ENCODE data around the gene TIMP2.

The TIMP2 gene

DNA sequence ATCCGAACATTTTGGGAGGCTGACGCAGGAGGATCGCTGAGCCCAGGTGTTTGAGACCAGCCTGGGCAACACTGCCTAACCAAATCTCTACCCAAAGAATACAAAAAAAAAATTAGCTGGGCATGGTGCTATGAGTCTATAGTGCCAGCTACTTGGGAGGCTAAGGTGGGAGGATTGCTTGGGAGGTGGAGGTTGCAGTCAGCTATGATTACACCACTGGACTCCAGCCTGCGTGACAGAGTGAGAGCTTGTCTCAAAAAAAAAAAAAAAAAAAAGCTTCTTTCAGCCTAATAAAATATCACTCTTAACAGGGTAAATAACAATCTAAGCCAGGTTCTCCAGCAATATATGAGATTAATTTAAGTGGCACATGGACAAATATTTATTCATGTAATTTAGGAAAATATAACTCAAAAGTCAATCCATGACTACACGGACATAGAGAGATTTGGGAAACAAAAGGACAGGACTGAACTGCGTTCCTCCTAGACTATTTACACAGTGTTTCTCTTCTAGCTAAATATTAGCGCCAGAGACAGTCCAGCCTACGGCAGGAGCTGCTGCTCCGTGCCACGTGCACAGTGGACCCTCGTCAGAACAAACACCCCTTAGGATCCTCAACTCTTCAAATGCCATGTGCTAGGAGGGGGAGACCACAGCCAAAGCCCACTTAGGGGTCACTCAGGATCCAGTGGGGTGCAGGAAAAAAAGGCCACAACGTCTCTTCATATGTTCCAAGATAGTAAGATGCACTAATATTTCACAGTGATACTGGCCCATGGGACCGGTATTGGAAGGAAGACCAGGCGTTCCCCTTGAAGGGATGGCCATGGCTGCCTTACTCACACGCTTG, 93.3 kb downstream of the TIMP2 start:
- DNase-seq = no peak

DNA sequence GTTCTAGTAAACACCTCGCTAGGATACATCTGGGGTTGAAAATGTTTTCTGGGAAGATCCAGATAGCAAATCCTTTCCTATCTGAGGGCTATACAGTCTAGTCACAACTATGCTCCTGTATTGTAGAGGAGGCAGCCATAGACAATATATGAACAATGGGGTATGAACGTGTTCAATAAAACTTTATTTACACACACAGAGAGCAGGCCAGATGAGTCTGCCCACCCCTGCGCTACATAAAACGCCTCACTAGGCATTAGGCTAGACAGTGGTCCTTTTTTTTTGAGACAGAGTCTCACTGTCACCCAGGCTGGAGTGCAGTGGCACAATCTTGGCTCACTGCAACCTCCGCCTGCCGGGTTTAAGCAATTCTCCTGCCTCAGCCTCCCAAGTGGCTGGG, 95.7 kb downstream of the TIMP2 start:
- no peak for DNase-seq

DNA sequence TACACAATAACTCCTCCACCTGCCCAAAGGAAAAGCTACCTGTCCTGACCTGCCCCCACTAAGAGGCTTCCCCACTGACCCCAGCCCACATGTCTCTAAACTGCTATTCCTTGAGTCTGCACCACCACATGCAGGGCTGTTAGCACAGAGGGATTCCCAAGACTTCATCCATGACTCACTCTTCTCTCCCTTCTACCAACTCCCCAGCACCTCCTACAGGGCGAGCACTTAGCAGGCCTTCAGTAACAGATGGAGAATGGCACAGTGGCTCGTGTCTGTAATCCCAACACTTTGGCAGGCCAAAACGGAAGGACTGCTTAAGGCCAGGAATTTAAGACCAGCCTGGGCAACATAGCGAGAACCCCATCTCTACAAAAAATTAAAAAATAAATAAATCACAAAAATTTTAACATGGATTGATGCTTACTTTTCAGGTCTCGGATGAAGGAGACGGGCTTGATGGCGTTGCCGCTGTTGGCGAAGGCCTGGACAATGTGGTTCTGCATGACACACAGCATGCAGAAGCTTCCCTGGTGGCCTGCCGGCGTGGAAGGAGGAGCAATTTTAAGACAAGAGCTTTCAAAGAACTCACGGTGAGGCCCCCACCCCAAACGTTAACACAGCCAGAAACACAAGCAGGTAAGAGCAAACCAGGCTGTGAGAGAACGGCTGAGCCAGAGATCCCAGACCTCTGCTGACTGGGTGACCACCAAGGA, 96.6 kb downstream of the TIMP2 start:
- DNase-seq = no peak

DNA sequence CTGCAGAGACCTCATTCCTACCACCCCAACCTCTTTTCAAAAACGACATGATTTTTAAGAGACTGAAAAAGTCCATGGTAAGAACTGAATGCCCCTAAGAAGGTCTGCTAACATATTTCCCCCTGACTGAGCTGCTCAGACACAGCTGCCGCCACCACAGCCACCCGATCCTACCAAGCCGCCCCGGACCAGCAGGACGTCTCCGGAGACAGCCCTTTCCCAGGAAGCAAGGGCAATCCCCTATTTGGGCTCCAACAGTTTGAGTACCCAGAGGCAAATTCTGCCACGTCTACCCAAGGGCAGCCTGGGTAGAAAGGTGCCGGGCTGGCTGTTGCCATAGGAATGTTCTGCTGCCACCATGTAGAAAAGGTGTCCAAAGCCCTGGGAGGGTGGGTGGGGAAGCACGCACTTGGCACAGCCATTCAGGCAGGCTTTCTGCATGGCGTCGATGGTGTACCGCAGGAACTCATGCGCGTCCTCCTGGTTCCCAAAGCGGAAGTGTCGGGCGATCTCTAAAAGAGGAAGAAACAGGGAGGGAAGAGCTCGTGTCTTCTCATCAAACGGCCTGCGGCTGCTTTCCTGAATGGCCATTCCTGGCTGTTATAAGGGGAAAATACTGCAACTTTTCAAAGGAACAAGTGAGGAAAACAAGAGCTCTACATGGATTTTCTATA, 98.2 kb downstream of the TIMP2 start:
- no peak for DNase-seq

DNA sequence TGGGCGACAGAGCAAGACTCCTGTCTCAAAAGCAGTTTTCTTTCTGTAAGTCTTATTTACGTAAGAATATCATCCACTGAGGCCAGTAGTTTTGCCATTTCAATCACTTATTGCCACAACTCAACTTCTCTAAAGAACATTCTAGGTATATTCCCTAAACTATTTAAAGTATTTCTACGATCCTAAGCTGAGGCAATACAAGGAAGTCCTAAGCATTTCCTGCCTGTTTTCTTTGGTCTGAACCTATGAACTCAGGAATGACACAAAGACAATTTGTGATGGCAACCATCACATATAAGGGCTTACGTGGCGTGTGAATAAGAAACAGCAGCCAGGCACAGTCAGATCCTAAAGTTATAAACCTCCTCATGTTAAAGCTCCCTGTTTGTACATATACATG, 98.8 kb downstream of the TIMP2 start:
- no peak for DNase-seq

DNA sequence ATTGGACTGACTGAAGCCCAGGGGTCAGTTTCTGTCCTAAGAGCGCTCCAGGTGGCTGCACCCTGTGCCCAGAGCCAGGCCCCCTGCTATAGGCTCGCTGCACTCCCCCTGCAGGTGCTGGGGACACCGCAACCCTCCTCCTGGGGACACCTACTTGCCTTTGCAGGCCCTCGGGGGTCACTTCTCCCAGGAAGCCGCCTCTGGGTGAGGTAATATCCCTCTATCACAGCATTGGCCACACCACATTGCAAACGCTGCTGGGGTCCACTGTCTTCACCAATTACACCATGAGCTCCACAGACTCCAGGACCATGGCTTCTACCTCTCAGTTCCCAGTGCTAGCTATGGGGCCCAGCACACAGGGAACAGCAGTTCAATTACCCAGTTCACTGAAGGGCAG, 99.5 kb downstream of the TIMP2 start:
- no peak for DNase-seq

DNA sequence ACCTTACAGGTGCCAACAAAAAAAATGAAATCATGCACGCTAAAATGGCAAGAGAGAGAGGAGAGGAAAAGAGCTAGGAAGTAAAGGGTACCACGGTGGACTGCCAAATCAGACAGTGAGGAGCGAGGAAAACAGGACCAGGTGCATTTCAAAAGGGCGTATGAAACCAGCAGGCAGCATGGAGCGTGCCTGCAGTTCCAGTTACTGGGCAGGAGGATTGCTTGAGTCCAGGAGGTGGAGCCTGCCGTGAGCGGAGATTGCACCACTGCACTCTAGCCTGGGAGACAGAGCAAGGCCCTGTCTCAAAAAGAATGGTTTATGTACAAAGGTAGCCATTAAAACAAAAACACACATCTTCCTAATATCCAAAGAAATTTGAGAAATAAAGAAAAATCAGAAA, 100.9 kb downstream of the TIMP2 start:
- DNase-seq = no peak

DNA sequence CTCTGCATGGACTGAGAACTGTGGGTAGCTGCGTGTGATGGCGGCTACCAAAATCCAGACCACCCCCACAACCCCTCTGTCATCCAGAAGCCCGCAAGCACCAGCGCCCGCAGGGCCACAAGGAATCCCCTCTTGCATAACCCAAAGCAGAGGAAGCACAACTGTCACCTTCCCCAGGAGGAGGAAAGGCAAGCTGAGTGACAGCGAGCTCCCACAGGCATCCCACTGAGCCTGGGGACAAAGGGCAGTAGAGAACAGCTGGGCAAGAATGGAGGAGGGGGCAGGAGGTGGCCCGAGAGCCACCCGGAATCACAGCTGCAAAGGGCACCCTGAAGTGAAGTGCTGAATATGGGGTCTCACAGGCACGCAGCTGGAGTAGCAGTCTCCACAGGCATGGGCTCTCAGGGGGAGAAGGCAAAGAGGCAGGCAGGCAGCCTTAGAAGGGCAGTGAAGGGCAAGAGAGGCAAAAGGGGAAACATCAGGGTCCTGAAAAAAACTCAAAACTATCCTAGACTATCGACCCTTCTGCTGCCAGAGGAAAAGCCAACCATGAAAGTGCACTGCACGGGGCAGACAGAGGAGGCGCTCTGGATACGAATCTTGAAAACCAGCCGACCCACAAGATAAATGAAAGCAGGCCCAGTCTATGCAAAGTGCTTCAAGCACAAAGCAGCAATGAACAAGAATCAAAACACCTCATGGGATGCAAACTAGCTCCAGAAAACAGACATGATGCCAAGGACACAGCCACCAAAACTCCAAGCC, 101.7 kb downstream of the TIMP2 start:
- no peak for DNase-seq

DNA sequence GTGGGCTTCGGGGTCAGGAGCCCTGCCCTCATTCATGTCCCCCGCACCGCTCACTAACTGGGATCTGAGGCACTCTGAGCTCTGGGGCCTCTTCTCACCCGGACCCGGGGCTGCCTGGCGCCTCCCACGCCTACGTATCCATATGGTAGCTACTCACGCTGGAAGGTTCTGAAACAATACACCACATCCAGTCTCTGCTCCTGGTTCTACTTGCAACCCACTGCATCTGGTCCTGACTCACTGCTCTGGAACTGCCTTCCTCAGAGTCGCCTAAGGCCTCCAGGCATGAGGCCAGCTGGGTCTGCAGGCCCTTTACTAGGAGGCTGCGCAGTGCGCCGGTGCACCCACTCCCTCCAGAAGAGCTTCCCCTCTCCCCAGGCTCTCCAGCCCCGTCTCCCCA, 102.6 kb downstream of the TIMP2 start:
- DNase-seq = no peak

DNA sequence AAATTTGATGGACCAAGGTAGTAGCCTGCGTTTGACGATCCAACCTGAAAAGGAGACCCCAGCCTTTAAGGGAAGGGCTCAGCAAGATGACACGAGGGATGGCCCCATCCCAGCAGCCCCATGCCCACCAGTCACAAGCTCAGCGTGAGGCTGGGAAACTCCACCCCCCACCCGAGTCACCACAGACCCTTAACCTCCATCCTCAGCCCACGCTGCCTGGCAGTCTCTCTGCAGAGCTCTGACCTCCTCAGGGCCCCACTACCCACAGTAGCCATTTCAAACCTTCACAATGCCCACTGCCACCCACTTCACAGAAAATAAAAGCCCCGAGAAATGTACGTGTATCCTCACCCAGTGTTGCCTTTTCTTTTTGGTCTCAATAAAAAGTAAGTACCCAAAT, 103.2 kb downstream of the TIMP2 start:
- no peak for DNase-seq

DNA sequence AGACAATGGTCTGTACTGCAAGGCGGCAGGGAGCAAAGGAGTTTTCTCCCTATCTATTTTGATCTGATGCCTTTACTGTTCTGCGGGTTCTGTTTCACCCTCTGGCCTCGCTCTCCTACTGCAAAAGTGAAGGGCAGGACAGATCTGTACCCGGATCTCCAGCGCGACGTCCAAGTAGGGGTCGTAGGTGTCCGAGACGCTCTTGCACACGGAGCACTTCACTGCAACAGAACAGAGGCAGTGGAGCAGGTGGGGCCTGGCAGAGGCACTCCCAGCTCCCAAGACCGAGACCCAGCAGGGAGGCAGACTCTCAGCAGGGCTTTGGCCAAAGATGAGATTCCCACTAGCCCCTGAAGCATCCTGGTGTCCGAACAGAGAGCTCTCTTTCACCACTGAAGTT, 104.3 kb downstream of the TIMP2 start:
- DNase-seq = no peak

DNA sequence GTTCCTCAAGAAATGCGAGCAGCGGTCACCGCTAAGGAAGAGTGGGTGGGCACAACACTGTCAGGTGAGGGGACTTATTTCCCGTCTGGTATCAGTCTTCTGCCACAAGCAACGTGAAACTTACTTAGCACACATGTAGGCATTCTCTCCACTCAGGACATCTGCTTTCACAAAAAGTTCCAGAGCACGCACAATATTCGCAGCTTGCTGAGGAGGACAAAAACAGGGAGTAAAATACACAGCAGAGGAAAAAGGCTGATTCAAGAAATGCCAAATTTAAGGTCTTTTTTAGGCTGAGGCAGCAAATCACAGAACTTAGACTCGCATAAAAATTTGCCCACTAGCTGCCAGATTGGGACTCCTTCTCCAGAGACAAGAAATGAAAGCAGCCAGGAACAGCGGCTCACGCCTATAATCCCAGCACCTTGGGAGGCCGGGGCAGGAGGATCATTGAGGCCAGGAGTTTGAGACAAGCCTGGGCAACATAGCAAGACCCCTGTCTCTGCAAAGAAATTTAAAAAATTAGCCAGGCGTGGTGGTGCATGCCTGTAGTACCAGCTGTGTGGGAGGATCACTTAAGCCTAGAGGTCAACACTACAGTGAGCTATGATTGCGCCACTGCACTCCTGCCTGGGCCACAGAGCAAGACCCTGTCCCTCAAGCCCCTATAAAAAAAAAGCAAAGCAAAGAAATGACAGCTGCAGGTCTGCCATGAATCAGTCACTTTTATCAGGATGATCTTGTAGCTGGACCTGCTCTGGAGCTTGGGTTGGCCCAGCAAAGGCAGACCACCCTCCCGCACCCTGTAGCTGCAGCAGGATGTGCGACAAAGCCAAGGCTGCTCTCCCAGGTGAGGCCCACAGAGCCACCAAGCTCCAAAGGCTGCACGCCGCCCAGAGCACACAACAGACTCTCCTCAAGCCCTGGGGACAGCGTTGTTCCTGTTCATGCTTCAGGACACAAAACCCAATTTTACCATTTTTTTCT, 105.1 kb downstream of the TIMP2 start:
- DNase-seq = no peak

DNA sequence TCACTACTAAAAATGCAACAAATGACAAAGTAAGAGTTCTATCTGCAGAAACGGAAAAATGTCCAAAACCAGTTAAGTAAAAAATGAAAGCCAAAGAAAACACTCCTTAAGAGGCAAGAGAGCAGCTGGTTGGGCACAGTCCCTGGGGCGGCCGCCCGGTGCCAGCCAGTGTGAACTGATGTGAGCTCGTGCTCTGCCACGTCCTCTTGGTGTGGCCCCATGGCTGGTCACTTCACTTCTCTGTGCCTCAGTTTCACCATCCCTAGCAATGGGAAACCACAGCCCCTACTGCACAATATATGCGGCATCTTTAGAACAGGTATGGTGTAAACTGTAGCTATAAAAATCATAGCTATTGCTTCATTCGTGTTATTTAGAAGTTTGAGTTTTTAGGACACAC, 105.8 kb downstream of the TIMP2 start:
- DNase-seq = no peak

DNA sequence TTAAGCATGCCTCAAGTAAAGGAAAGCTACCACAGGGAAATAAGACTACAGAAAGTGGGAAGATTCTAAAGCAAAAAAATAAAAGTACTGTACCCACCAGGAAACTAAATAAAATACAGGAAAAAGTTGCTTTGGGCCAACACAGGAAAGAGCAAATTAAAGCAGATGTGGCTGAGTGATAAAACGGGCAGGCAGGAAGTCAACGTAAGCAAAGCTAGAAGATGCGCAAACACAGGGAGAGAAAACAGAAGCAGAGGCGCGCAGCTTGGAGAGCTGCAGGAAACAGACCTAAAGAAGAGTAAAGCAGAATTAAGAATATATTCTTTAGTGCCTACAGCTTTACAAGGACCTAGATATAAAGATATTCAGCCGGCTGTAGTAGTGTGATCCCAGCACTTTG, 106.3 kb downstream of the TIMP2 start:
- DNase-seq = no peak

DNA sequence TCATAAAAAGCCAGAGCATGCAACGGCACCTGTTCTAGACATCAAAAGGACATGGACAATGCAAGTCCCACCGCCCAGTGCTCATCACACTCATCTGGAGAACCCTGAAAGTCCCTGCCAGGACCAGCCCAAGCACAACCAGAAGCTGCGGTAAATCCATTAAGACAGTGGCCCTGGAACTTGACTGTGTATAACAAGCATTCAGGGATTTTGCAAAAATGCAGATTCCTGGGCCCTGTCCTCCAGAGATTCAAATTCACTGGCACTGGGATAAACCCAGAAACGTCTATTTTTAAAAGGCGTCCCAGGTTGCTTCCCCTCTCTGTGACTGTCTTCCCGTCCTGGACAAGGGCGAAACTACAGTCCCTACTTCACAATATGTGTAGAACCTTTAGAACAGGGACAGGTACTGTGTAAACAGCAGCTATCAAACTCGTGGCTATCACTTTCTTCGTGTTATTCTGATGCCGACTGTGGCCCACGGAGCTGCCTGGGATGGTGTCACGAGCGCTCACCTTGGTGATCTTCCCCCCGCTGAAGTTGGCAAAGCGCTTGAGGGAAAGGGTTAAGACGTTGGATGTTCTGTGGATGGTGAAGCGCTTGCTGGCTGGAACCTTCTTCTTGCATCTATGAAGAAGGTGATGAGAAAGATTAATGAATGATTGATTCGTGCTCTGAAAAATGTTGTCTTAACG, 106.9 kb downstream of the TIMP2 start:
- no peak for DNase-seq

DNA sequence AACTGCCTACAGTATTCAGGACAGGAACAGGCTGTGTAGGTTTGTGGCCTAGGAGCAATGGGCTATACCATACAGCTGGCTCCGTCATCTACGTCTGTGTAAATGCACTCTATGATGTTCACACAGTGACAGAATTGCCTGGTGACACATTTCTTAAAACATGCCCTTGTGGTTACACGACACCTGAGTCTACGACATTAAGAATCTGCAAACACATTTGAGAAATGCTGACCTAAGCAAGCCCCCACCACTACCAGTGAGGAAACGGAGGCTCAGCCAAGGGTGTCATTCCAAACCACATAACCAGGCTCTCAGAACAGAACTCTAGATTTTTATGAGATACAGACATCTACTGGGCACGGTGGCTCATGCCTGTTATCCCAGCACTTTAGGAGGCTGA, 108.1 kb downstream of the TIMP2 start:
- no peak for DNase-seq

DNA sequence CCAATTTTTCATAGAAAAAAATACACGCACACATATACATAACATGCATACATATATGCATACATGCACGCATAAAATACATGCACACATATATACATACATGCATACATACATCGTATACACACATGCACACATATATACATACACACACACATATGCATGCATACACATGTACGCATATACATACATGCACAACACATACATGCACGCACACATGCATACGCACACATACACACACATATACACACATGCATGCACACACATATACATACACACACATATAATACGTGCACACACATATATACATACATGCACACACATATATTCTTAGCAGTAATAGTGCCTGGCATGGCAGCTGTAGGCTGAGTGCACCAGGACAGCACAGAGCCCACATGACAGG, 109.5 kb downstream of the TIMP2 start:
- no peak for DNase-seq

DNA sequence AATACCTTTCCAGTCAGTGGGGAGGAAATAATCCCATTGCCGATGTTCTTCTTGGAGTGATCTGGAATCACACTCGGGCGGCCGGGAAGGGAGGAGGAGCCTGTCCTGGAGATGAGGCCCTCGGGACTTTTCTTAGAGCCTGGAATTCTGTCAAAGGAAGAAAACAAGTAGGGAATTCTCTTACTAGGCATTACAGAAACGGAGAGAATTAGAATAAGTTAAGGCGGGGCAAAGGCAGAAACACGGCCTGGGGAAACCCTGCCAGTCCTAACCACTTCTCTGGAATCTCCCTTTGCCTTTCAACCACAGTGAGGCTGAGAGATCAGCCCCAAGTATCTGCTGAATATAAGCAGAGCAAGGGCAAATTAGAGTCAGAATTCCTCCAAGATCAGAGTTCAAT, 112.3 kb downstream of the TIMP2 start:
- DNase-seq = no peak

DNA sequence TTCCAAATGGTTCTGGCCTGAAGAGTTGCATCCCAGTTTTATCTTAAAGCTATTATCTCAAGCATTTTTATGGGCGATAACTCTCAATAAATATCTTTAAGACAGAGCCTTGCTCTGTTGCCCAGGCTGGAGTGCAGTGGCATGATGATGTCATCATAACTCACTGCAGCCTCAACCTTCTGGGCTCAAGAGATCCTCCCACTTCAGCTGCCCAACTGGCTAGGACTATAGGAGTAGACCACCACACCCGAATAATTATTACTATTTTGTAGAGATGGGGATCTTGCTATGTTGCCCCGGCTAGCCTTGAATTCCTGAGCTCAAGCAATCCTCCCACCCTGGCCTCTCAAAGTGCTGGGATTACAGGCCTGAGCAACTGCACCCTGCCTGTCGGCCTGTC, 117.0 kb downstream of the TIMP2 start:
- no peak for DNase-seq

DNA sequence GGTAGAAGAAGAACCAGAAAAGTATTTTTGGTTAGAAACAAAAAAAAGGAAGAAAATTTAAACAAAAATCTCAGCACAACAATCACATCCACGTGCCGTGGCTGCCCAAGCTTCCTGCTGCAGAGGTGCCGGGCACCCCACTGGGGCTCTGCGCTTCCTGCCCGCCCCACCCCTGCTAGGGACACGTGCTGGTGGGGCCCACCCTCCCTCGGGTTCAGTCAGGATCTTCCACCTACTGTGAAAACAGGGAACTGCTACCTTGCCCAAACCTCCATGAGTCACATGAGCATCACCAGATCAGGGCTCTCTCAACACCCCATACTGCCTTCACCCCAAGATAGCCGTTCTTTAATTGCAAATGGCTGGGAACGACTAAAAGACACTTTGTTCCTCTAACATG, 118.7 kb downstream of the TIMP2 start:
- no peak for DNase-seq

DNA sequence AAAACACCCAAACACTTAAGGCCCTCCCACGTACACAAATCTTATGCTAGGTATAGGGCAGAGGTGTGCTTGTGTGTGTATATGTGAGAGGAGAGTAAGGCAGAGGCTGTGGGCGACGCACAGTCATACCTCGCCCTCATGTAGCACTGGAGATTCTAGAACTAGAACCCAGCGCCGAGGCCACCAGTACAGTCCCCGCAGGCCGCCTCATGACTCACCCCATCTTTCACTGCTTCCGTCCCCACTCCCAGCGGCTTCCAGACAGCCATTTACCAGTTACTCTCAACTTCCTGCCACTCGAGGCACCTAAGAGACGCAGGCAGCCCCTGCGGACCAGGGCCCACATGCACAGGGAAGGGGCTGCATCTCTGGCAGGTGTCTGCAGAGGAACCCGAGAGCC, 119.9 kb downstream of the TIMP2 start:
- no peak for DNase-seq

All from NCI-H748 treated with DMSO at 0.1 percent for 48 hours (cell line).